Left lung (tissue), 10 donors: ENCODE data around the gene RARS1. TPM values are rescaled to one million over a fixed set of nuclear protein-coding genes. Genes with fewer than 3 reads are reported as not detected.

Experiments
- ATAC-seq: fragments of 200-7000 bp; cut with Tn5 transposase; one replicate; pipeline ENCODE4 v1.9.1; 2020; ENCODE audit warnings: moderate library complexity
- DNase-seq, 4 donors: peaks; one replicate each; pipeline ENCODE4 v3.0.0-alpha.2; 2013 to 2020
- H3K27ac ChIP-seq, 2 donors: fragments of 200-600 bp; sonication (generic) in 1 of 2; one replicate each; pipeline versions ENCODE4 v1.5.0 to v1.8.0; 2020 to 2021
- H3K27me3 ChIP-seq, 2 donors: fragments of 200-600 bp; sonication (generic) in 1 of 2; one replicate each; pipeline versions ENCODE4 v1.5.0 to v1.8.0; 2020 to 2021
- H3K36me3 ChIP-seq, 2 donors: fragments of 200-600 bp; sonication (generic) in 1 of 2; one replicate each; pipeline versions ENCODE4 v1.5.0 to v1.8.0; 2020 to 2021
- H3K4me1 ChIP-seq, 2 donors: fragments of 200-600 bp; one replicate each; pipeline ENCODE4 v1.8.0; 2021
- H3K4me3 ChIP-seq, 2 donors: fragments of 200-600 bp; sonication (generic) in 1 of 2; one replicate each; pipeline versions ENCODE4 v1.5.0 to v1.8.0; 2020 to 2021; ENCODE audit warnings: mild to moderate bottlenecking in 1 of 2
- H3K9me3 ChIP-seq, 2 donors: fragments of 200-600 bp; sonication (generic) in 1 of 2; one replicate each; pipeline versions ENCODE4 v1.5.0 to v1.8.0; 2020 to 2021
- intact Hi-C, 2 donors: fragments of 100-400 bp; cut with DNase I; formaldehyde crosslinking; loops; one replicate each; pipeline versions ENCODE4 v1.11.2 to v1.14.2; 2022
- polyA plus RNA-seq, 6 donors: library from polyadenylated mRNA; unstranded; fragments of 120-200 nt; gene quantifications; one replicate each; pipeline ENCODE4 v1.2.1, GENCODE V29; 2013; ENCODE audit not compliant: insufficient read length in 6 of 6
- total RNA-seq, 2 donors: library from RNA; stranded (reverse); fragmentation: NEBNext Ultra II Directional; extraction: Animal tissue kit (Norgen Biotek cat#: 25700); gene quantifications; one replicate each; pipeline ENCODE4 v1.2.1, GENCODE V29; 2021
- TF ChIP-seq, protein P1 (sequence below), 2 donors: fragments of 200-600 bp; sonication (generic) in 1 of 2; IDR thresholded peaks; one replicate each; pipeline versions ENCODE4 v1.5.0 to v1.8.0; 2021; ENCODE audit warnings: antibody characterized with exemption in 2 of 2
- donor health status: DM: no; HTN: yes; CAD: no.
- donor health status: DM: no; HTN: no; CAD: no.

Gene RARS1
- total and polyA plus RNA-seq, 8 donors, result 67.2 to 88.3 (median 76.9) TPM

DNA sequence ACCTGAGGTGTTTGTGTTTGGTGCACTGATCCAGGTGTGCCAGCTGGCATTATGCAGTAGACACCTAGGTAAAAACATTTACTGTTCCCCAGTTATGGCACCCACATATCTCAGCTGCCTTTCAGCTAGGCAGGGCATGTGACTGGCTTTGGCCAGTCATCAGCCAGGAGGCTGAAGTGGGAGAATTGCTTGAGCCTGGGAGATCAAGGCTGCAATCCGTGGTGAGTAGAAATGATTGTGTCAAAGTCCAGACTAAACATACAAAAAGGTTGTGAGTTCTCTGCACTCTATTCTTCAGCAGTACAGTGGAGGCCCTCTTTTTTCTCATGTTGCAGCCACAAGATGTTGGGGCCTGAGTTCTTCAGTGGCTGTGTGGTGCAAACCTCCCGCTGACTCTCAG is 39.6 kb downstream of the RARS1 start:
- intact Hi-C loops, result no loop called here
- DNase-seq (no peak), ATAC-seq (no peak)
- Histone ChIP-seq H3K9me3 (no peaks in the 10 kb centered on the region), H3K4me3 (no peak overlapping the region), H3K36me3 (peaks cover 0 to 17% of the 10 kb centered on the region in 2 donors), H3K27me3 (peaks cover 23 to 33% of the 10 kb centered on the region in 2 donors), H3K4me1 (no peaks in the 10 kb centered on the region), H3K27ac (no peak overlapping the region)
- TF ChIP-seq, protein P1, sequence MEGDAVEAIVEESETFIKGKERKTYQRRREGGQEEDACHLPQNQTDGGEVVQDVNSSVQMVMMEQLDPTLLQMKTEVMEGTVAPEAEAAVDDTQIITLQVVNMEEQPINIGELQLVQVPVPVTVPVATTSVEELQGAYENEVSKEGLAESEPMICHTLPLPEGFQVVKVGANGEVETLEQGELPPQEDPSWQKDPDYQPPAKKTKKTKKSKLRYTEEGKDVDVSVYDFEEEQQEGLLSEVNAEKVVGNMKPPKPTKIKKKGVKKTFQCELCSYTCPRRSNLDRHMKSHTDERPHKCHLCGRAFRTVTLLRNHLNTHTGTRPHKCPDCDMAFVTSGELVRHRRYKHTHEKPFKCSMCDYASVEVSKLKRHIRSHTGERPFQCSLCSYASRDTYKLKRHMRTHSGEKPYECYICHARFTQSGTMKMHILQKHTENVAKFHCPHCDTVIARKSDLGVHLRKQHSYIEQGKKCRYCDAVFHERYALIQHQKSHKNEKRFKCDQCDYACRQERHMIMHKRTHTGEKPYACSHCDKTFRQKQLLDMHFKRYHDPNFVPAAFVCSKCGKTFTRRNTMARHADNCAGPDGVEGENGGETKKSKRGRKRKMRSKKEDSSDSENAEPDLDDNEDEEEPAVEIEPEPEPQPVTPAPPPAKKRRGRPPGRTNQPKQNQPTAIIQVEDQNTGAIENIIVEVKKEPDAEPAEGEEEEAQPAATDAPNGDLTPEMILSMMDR (IDR thresholded peaks at IDR 0.05), result no peak

DNA sequence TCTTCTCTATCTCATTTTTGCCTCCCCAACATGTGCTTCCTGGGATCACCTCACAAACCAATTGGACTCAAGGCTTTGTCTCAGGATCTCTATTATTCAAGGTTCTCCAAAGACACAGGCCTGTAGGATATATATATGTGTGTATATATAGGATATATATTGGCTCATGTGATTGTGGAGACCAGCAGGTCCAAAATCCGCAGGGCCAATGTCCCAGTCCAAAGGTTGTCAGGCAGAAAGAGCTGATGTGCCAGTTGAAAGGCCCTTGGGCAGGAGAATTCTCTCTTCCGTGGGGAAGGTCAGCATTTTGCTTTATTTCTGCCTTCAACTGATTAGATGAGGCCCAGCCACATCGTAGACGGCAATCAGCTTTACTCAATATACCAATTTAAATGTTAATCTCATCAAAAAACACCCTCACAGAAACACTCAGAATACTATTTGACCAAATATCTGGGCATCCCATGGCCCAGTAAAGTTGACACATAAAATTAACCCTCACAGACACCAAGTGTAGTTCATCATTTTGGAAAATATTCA is 41.6 kb downstream of the RARS1 start:
- TF ChIP-seq, protein P1 (IDR thresholded peaks at IDR 0.05), result no peak
- Histone ChIP-seq H3K4me3 (no peak overlapping the region), H3K9me3 (no peaks in the 10 kb centered on the region), H3K4me1 (no peaks in the 10 kb centered on the region), H3K27ac (no peak overlapping the region), H3K27me3 (peaks cover 31 to 52% of the 10 kb centered on the region in 2 donors), H3K36me3 (peaks cover 0 to 9% of the 10 kb centered on the region in 2 donors)
- ATAC-seq (no peak), DNase-seq (no peak)
- intact Hi-C loops, result no loop called here

DNA sequence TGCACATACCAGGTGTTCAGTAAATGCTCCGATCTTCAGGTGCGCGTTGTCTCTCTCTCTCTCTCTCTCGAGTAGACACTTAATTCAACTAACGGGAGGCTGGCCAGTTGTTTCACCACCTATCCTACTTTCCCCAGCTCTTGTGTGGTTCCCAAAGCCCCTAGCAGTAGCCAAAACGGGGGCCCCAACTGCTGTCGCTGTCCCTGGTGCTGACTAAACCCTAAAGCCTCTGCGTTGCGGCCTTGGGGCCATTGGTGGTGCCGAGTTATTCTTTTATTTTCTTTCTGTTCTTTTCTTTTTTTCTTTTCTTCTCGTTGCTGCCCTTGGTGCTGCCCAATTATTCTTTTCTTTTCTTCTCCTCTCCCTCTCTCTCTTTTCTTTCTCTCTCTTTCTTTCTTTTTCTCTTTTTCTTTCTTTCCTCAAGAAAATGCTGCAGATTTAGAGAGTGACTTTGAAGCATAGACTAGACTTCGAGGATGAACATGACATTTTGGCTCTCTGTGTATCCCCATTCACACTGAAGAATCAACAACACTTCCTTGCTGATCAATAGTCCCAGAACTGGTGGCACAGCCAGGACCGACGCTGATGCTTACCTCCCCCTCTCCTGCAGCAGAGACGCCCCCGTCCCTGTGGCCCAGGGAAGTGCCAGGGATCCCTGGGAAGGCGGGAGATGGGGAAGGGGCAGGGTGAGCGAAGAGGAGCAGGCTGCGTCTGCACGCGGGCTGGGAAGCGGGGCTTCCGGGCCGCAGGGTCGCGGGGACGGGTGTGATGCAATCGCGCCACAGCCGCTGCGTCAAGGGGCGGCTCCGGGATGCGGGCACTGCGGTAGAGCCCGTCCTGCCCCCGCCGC is 42.5 kb downstream of the RARS1 start, which contains the start of gene FBLL1:
Gene FBLL1, plus strand, starts transcription at position 785 of the 853 bp plus-strand sequence. CDS start 200 bp downstream, outside the sequence.
- TF ChIP-seq, protein P1 (IDR thresholded peaks at IDR 0.05), result no peak
- DNase-seq, result peak in 2 of 4 donors; percentile 40 to 56
- intact Hi-C loops, result no loop called here
- Histone ChIP-seq H3K27me3 (peaks cover 31 to 58% of the 10 kb centered on the region in 2 donors), H3K9me3 (no peaks in the 10 kb centered on the region), H3K4me3 (peak within 1 kb of the TSS; percentile 19 to 27), H3K36me3 (no peaks in the 10 kb centered on the region), H3K27ac (no peak within 1 kb of the TSS), H3K4me1 (no peaks in the 10 kb centered on the region)
- ATAC-seq, result peak; percentile 56

DNA sequence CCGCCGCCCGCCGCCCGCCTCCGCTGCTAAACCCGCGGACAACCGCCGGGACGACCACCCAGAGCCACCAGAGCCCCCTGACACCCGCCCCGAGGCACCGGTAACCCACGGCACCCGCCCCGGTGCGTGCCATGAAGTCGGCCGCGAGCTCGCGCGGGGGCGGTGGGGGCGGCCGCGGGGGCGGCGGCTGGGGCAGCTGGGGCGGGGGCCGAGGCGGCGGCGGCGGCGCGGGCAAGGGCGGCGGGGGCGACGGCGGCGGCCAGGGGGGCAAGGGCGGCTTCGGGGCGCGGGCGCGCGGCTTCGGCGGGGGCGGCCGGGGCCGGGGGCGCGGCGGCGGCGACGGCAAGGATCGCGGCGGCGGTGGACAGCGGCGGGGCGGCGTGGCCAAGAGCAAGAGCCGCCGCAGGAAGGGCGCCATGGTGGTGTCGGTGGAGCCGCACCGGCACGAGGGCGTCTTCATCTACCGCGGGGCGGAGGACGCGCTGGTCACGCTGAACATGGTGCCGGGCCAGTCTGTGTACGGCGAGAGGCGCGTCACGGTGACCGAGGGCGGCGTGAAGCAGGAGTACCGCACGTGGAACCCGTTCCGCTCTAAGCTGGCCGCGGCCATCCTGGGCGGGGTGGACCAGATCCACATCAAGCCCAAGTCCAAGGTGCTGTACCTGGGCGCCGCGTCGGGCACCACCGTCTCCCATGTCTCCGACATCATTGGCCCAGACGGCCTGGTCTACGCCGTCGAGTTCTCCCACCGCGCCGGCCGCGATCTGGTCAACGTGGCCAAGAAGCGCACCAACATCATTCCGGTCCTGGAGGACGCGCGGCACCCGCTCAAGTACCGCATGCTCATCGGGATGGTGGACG is 43.3 kb downstream of the RARS1 start:
- TF ChIP-seq, protein P1 (IDR thresholded peaks at IDR 0.05), result no peak
- no peak for ATAC-seq
- Histone ChIP-seq H3K4me3 (peak overlapping the region; percentile 19 to 27), H3K36me3 (no peaks in the 10 kb centered on the region), H3K27ac (no peak overlapping the region), H3K4me1 (no peaks in the 10 kb centered on the region), H3K9me3 (no peaks in the 10 kb centered on the region), H3K27me3 (peaks cover 31 to 61% of the 10 kb centered on the region in 2 donors)
- intact Hi-C loops, result no loop called here
- DNase-seq, result peak in 2 of 4 donors; percentile 13 to 72
